Right ventricle myocardium inferior (tissue), 1 donor: ENCODE results near the gene CPPED1. TPM values are rescaled to one million over a fixed set of nuclear protein-coding genes. Genes with fewer than 3 reads are reported as not detected.
"Not testable (repeated sequence)": the region's sequence is repeated elsewhere in the genome, so short reads cannot be mapped to it uniquely, and the experiment has no call there.

Experiments
- ATAC-seq: fragments of 200-7000 bp; cut with Tn5 transposase; one replicate; pipeline ENCODE4 v1.9.1; 2020; ENCODE audit warnings: mild to moderate bottlenecking, moderate library complexity
- DNase-seq: peaks from one replicate; pipeline ENCODE4 v3.0.0; 2021; ENCODE audit errors: missing footprints
- intact Hi-C: fragments of 100-400 bp; cut with DNase I; formaldehyde crosslinking; loops from one replicate; pipeline ENCODE4 v1.11.0; 2022
- total RNA-seq: library from RNA; stranded (reverse); fragmentation: NEBNext Ultra II Directional; extraction: Animal tissue kit (Norgen Biotek cat#: 25700); gene quantifications from one replicate; pipeline ENCODE4 v1.2.1, GENCODE V29; 2021
- donor health status: DM: no; HTN: yes; CAD: no; lungs with severe emphysema.

Gene CPPED1
- total RNA-seq, 1 donor from 2014 or later: 14.3 TPM

DNA sequence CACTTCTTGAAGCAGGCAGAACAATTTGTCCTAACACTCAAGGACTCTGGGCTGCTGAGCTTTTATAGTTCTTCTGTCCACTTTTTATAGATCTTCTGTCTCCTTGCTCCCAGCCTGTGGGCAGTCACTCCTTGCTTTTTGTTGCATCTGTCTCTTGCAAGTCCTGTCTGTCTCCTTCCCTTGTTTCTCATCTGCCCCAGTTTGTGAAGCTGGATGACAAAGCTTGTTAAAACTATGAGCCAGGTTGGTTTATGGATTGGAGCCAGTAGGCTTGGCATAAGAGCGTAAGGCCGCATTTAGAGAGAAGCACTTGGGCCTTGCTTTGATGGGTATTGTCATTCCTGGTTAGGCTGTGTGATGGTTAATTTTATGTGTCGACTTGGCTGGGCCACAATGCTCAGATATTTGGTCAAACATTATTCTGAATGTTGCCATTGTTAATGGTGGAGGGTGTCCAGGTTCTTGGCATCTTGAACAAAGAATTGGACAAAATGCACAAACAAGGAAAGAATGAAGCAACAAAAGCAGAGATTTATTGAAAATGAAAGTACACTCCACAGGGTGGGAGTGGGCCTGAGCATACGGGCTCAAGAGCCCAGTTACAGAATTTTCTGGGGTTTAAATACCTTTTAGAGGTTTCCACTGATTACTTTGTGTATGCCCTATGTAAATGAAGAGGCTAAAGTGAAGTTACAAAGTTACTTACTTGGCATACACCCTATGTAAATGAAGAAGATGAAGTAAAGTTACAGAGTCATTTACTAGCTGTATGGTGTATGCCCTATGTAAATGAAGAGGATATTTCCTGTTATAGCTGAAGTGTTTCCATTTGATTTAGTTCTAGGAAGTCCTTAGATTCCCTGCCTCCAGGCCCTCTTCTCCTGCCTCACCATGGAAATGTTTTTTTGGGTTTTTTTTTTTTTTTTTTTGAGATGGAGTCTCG is 8.0 kb upstream of the CPPED1 start:
- DNase-seq: no peak
- intact Hi-C loops: no loop called here
- no peak for ATAC-seq

- DNase-seq (no peak), ATAC-seq (no peak)
- intact Hi-C loops: no loop called here
Measured at GRCh38 chr16:12805066-12805465, 1.4 kb upstream of the CPPED1 start.

DNA sequence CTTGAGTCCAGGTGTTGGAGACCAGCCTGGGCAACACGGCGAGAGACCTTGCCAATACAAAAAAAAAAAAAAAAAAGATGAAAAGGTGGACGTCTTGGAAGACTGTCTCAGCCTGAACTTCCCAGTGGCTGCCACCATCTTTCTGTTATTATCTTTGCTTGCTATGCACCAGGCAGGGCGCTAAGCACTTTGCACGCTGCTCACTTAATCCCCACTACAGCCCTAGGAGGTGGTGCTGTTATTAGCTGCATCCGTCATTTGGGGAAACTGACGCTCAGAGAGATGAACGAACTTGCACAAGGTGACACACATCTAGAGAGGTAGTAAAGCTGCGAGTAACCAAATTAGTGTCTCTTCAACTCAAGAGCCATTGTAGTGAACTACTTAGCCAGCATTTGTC is 708 bp upstream of the CPPED1 start:
- intact Hi-C loops: no loop called here
- ATAC-seq: no peak

DNA sequence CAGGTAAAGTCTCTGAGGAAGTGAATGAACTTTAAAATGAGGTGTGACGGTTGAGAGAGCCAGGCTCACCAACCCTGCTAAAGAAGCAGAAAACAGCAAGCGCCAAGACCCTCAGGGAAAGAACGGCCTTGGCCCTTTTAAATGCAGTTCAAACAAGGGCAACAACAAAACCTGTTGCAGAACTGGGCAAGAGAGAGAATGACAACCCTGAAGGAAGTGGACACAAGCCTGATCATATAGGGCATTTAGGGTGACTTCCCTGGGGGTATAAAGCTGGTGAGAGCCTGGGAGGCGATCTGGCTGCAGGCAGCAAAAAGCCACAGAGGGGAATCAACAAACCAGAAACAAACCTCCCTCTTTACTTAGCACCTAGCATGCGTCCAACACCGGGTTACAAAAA is 1.0 kb downstream of the CPPED1 start:
- DNase-seq (no peak), ATAC-seq (no peak)
- intact Hi-C loops: no loop called here

More for the DNA sequence above, 708 bp upstream of the CPPED1 start:
- DNase-seq: no peak

- ATAC-seq (no peak), DNase-seq (no peak)
- intact Hi-C loops: no loop called here
Measured at GRCh38 chr16:12802048-12802447, 1.6 kb downstream of the CPPED1 start.

DNA sequence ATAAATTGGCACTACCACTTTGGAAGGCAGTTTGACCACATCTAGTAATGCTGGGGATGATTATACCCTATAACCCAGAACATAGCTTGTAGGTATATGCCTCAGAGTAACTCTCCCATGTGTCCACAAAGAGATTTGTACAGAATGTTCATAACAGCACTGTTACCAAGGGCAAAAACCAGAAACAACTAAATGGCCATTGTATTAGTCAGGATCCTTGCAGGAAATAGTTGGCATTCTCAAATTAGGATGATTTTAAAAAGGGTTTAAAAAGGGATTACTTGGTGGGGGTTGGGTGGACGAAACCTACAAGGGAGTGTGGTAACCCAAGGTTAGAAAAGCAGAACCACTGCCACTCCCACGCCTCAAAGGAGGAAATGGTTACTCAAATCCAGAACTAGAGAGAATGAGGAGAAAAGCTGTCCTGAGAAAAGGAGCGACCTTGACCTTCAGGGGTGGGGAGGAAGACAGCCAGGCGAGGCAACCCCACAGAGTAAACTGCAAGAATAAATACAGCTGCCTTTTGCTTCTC is 2.1 kb downstream of the CPPED1 start:
- intact Hi-C loops: no loop called here
- DNase-seq (no peak), ATAC-seq (no peak)

DNA sequence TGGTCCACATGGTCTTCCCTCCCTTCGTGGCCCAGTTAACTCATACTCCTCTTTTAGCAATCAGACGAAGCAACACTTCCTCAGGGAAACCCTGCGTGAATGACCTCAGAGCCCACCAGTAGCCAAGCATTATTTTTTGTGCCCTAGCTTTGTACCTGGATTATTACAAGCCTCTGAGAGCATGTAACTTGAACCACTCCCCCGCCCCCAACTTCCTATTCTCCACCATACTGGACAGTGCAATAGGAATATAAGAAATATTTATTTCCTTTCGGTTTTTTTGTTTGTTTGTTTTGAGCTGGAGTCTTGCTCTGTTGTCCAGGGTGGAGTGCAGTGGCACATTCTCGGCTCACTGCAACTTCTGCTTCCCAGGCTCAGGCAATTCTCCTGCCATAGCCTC is 2.9 kb downstream of the CPPED1 start:
- DNase-seq (no peak), ATAC-seq (no peak)
- intact Hi-C loops: no loop called here

DNA sequence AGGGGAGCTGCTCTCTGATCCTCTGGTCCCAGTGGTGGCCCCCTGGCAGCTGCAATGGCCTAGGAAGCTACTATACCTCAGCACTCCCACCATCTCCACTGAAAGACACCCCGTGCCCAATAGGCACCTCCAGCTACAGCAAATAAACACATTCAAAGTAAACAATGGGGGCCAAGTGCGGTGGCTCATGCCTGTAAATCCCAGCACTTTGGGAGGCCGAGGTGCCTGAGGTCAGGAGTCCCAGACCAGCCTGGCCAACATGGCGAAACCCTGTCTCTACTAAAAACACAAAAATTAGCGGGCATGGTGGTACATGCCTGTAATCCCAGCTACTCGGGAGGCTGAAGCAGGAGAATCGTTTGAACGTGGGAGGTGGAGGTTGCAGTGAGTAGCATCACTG is 3.7 kb downstream of the CPPED1 start:
- ATAC-seq, intact Hi-C loops, DNase-seq: not testable (repeated sequence)

GRCh38 chr16:12798846-12799245 is 4.8 kb downstream of the CPPED1 start:
- intact Hi-C loops: no loop called here
- ATAC-seq (no peak), DNase-seq (no peak)

GRCh38 chr16:12798171-12798570 is 5.5 kb downstream of the CPPED1 start:
- intact Hi-C loops: no loop called here
- no peak for DNase-seq
- no peak for ATAC-seq

GRCh38 chr16:12796498-12796897 is 7.2 kb downstream of the CPPED1 start:
- DNase-seq: no peak
- no peak for ATAC-seq
- intact Hi-C loops: no loop called here

GRCh38 chr16:12794486-12795387 is 8.9 kb downstream of the CPPED1 start:
- intact Hi-C loops: no loop called here
- ATAC-seq (peak; percentile 92), DNase-seq (no peak)

DNA sequence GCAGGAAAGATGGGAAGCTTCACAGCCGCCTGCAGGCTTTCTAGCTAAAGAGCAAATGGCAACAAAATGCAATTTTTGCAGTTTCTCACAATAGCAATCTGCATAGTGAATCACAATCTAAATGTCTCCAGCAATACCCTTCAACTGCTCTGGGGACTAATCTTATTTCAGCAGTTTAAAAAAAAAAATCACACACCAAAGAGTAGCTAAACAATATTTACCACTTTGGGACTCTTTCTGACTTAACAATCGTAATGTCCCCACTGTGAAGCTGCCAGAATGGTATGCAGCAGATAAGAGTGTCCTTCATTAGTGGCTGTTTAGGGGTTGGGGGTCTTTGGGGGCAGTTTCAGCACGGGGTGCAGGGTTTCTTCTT is 9.8 kb downstream of the CPPED1 start:
- DNase-seq: no peak
- no peak for ATAC-seq
- intact Hi-C loops: no loop called here

GRCh38 chr16:12793120-12793864 is 10.4 kb downstream of the CPPED1 start:
- intact Hi-C loops: no loop called here
- DNase-seq (no peak), ATAC-seq (no peak)

DNA sequence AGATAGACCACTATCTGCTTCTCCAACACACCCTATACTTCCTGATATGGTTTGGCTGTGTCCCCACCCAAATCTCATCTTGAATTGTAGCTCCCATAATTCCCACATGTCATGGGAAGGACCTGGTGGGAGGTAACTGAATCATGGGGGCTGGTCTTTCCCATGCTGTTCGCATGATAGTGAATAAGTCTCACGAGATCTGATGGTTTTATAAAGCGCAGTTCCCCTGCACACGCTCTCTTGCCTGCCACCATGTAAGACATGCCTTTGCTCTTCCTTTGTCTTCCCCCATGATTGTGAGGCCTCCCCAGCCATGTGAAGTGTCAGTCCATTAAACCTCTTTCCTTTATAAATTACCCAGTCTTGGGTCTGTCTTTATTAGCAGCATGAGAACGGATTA is 11.2 kb downstream of the CPPED1 start:
- intact Hi-C loops, ATAC-seq, DNase-seq: not testable (repeated sequence)

- ATAC-seq: no peak
- no peak for DNase-seq
- intact Hi-C loops: no loop called here
Measured at GRCh38 chr16:12791340-12791739, 12.3 kb downstream of the CPPED1 start.

DNA sequence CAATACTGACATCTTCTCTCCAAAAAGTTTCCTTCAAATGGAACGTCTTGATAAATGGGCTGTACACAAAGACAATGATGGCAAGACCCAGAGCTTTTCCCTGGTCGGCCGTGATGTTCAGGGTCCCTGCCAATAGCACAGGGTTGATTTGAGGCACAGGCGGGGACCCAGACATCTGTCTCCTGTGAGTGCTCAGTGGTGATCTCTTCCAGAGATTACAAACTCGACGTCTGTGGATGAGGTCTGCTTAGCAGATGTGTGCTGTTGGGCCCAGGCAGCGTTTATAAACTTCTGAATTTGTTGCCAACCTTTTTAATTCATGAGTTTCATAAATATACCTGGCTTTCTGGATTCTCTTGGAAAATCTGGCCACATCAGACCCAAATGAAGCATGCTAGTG is 14.9 kb downstream of the CPPED1 start:
- intact Hi-C loops: no loop called here
- ATAC-seq (no peak), DNase-seq (no peak)

GRCh38 chr16:12786081-12786480 is 17.6 kb downstream of the CPPED1 start:
- no peak for DNase-seq
- ATAC-seq: no peak
- intact Hi-C loops: no loop called here

DNA sequence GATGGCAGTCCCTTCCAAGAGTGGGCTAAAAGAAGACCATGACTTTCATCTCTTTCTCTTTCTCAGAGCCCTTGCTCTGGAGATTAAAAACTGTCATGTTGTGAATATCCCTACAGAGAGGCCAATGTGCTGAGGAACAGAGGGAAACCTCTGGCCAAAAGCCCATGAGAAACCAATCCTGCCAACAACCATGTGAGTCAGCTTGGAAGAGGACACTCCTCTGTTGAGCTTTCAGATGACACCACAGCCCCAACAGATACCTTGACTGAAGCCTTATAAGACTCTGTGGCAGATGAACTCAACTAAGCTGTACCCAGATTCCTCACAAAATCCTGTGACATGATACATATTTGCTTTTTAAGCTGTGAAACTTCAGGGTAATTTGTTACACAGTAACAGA is 19.6 kb downstream of the CPPED1 start:
- DNase-seq (no peak), ATAC-seq (no peak)
- intact Hi-C loops: no loop called here
